WI38 (cell line): Measurements from ENCODE around the gene TMPRSS4.

Experiments
- H3K4me3 ChIP-seq: 2 replicates; pipeline ENCODE4 v1.5.1; 2011; ENCODE audit warnings: low read depth, mild to moderate bottlenecking, control low read depth, low read length
- CTCF ChIP-seq: IDR thresholded peaks from 2 replicates; pipeline ENCODE4 v1.5.1; 2012; ENCODE audit warnings: low read depth, mild to moderate bottlenecking, control low read depth, low read length

The TMPRSS4 gene

GRCh38 chr11:118064956-118065355, 11.9 kb upstream of the TMPRSS4 start:
- TF ChIP-seq CTCF = no peak
- H3K4me3 ChIP-seq = no peak overlapping the region

- H3K4me3 ChIP-seq = no peak overlapping the region
- TF ChIP-seq CTCF = no peak
These were observed 11.5 kb upstream of the TMPRSS4 start for GRCh38 chr11:118065384-118065783.

GRCh38 chr11:118067006-118067405, 9.9 kb upstream of the TMPRSS4 start:
- no peak for TF ChIP-seq CTCF
- H3K4me3 ChIP-seq = no peak overlapping the region

- H3K4me3 ChIP-seq = no peak overlapping the region
- TF ChIP-seq CTCF = no peak
These were observed 8.5 kb upstream of the TMPRSS4 start for GRCh38 chr11:118068206-118068944.

- H3K4me3 ChIP-seq = no peak overlapping the region
- no peak for TF ChIP-seq CTCF
These were observed 7.8 kb upstream of the TMPRSS4 start for GRCh38 chr11:118068945-118069612.

GRCh38 chr11:118071416-118072030, 5.4 kb upstream of the TMPRSS4 start:
- H3K4me3 ChIP-seq = no peak overlapping the region
- no peak for TF ChIP-seq CTCF

GRCh38 chr11:118073554-118073953, 3.3 kb upstream of the TMPRSS4 start:
- TF ChIP-seq CTCF = no peak

More at GRCh38 chr11:118073554-118073953, 3.3 kb upstream of the TMPRSS4 start:
- H3K4me3 ChIP-seq = no peak overlapping the region
